Natural killer cell (primary cell): ENCODE measurements around the gene SLC12A7. TPM values are rescaled to one million over a fixed set of nuclear protein-coding genes. Genes with fewer than 3 reads are reported as not detected.
"Not testable (repeated sequence)": the region's sequence is repeated elsewhere in the genome, so short reads cannot be mapped to it uniquely, and the experiment has no call there.

Experiments used
- ATAC-seq, 3 donors: fragments of 150-1000 bp in 2 of 3; fragments of 200-7000 bp in 1 of 3; cut with Tn5 transposase; 1 replicate in 1 of 3; 2 replicates in 2 of 3; pipeline ENCODE4 v1.10.0; 2021; ENCODE audit warnings: mild to moderate bottlenecking in 2 of 3, moderate library complexity in 2 of 3
- DNase-seq, 2 donors: peaks; one replicate each; pipeline versions ENCODE4 v3.0.0 to v3.0.0-alpha.2; 2013 to 2021; ENCODE audit warnings: mixed read lengths in 1 of 2
- H3K27ac ChIP-seq: one replicate; pipeline ENCODE4 v1.5.1; 2013; ENCODE audit warnings: mild to moderate bottlenecking, low read length
- H3K27me3 ChIP-seq: one replicate; pipeline ENCODE4 v1.6.1; 2013; ENCODE audit warnings: low read length; ENCODE audit not compliant: control insufficient read depth, insufficient read depth
- H3K36me3 ChIP-seq: one replicate; pipeline ENCODE4 v1.6.1; 2013; ENCODE audit warnings: low read length; ENCODE audit not compliant: control insufficient read depth, insufficient read depth
- H3K4me1 ChIP-seq: one replicate; pipeline ENCODE4 v1.6.1; 2013; ENCODE audit warnings: low read length; ENCODE audit not compliant: control insufficient read depth, insufficient read depth
- H3K4me3 ChIP-seq: one replicate; pipeline ENCODE4 v1.5.1; 2013; ENCODE audit warnings: low read length
- H3K9me3 ChIP-seq: one replicate; pipeline ENCODE4 v1.6.1; 2013; ENCODE audit warnings: low read length; ENCODE audit not compliant: control insufficient read depth, insufficient read depth
- H3K27ac Mint-ChIP-seq, 2 donors: one replicate each; pipeline ENCODE4 v1.8.0; 2022; ENCODE audit warnings: mild to moderate bottlenecking in 2 of 2, mixed read lengths in 2 of 2, moderate library complexity in 1 of 2
- H3K27me3 Mint-ChIP-seq, 2 donors: one replicate each; pipeline ENCODE4 v1.8.0; 2022; ENCODE audit warnings: low read depth in 2 of 2, mixed read lengths in 2 of 2
- H3K36me3 Mint-ChIP-seq: one replicate; pipeline ENCODE4 v1.8.0; 2022; ENCODE audit warnings: mixed read lengths
- H3K4me1 Mint-ChIP-seq, 2 donors: one replicate each; pipeline ENCODE4 v1.8.0; 2022; ENCODE audit warnings: mixed read lengths in 2 of 2
- H3K4me3 Mint-ChIP-seq: one replicate; pipeline ENCODE4 v1.8.0; 2022; ENCODE audit warnings: mild to moderate bottlenecking, moderate library complexity, mixed read lengths
- H3K9me3 Mint-ChIP-seq, 2 donors: one replicate each; pipeline ENCODE4 v1.8.0; 2022; ENCODE audit warnings: mixed read lengths in 2 of 2
- WGBS: methylation state at CpG from one replicate; pipeline ENCODE4 v1.1.7; 2013; ENCODE audit warnings: missing lambda C conversion rate; ENCODE audit not compliant: insufficient coverage; 5-methylcytosine and 5-hydroxymethylcytosine counted together
- intact Hi-C: fragments of 100-400 bp; cut with micrococcal nuclease; formaldehyde crosslinking; loops from one replicate; pipeline ENCODE4 v1.14.2; 2022
- total RNA-seq, 4 donors: library from RNA; stranded (reverse); fragments of 120-200 nt in 1 of 4; gene quantifications; one replicate each; pipeline versions ENCODE4 v1.2.3 to v1.2.4, GENCODE V29; 2013 to 2022
- TF ChIP-seq, protein P1 (sequence below): fragments of 200-600 bp; IDR thresholded peaks from one replicate; pipeline ENCODE4 v1.8.0; 2022; ENCODE audit warnings: antibody characterized with exemption

The SLC12A7 gene
- total RNA-seq, 3 donors from 2014 or later (not counting 1 experiment from before 2014, with no cell fraction given), result 53.2 to 92.5 (median 81.3) TPM

- WGBS, result 95% methylated on average over 57 of the region's 57 CpGs
- no peak for ATAC-seq
Measured at GRCh38 chr5:1083823-1084605, 27.8 kb downstream of the SLC12A7 start.

GRCh38 chr5:1083026-1083425, 28.8 kb downstream of the SLC12A7 start:
- H3K27ac ChIP-seq, H3K27me3 Mint-ChIP-seq, H3K36me3 ChIP-seq, H3K36me3 Mint-ChIP-seq, H3K4me3 ChIP-seq, H3K4me3 Mint-ChIP-seq, intact Hi-C loops, H3K27me3 ChIP-seq, H3K4me1 ChIP-seq, H3K9me3 ChIP-seq, H3K9me3 Mint-ChIP-seq, H3K27ac Mint-ChIP-seq, DNase-seq, ATAC-seq: not testable (repeated sequence)
- H3K4me1 Mint-ChIP-seq, result peaks cover 0 to 13% of the 10 kb centered on the region in 2 donors
- 88% methylated on average over 15 of the region's 15 CpGs for WGBS

More at GRCh38 chr5:1083823-1084605, 27.8 kb downstream of the SLC12A7 start:
- DNase-seq, result no peak
- Mint-ChIP-seq H3K27ac (no peak overlapping the region), H3K9me3 (no peaks in the 10 kb centered on the region), H3K27me3 (no peaks in the 10 kb centered on the region), H3K4me1 (peaks cover 0 to 14% of the 10 kb centered on the region in 2 donors), H3K4me3 (no peak overlapping the region), H3K36me3 (no peaks in the 10 kb centered on the region)
- Histone ChIP-seq H3K27ac (no peak overlapping the region), H3K27me3 (no peaks in the 10 kb centered on the region), H3K4me1 (no peaks in the 10 kb centered on the region), H3K36me3 (peaks cover 2% of the 10 kb centered on the region), H3K9me3 (no peaks in the 10 kb centered on the region), H3K4me3 (no peak overlapping the region)
- TF ChIP-seq, protein P1, sequence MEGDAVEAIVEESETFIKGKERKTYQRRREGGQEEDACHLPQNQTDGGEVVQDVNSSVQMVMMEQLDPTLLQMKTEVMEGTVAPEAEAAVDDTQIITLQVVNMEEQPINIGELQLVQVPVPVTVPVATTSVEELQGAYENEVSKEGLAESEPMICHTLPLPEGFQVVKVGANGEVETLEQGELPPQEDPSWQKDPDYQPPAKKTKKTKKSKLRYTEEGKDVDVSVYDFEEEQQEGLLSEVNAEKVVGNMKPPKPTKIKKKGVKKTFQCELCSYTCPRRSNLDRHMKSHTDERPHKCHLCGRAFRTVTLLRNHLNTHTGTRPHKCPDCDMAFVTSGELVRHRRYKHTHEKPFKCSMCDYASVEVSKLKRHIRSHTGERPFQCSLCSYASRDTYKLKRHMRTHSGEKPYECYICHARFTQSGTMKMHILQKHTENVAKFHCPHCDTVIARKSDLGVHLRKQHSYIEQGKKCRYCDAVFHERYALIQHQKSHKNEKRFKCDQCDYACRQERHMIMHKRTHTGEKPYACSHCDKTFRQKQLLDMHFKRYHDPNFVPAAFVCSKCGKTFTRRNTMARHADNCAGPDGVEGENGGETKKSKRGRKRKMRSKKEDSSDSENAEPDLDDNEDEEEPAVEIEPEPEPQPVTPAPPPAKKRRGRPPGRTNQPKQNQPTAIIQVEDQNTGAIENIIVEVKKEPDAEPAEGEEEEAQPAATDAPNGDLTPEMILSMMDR, result no peak
- intact Hi-C loops, result no loop called here

DNA sequence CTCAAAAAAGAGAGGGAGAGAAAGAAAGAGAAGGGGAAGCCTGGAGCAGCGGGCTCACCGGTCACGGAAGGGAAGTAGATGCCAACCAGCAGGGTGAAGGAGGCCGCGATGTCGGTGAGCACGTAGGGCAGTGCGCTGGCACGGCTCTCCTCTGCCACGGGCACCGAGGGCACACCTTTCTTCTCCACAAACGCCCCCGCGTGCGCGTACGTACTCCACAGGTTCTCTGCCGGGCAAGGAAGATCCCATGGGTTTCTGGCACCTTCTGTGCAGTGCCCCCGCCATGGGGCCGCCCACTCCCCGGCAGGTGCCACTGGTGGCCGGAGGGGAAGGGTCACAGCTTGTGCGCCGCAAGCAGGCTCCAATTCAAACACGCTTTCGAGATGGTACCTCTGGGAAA, 30.3 kb downstream of the SLC12A7 start:
- no peaks in the 10 kb centered on the region for H3K36me3 ChIP-seq
- H3K9me3 Mint-ChIP-seq, result no peaks in the 10 kb centered on the region
- no peak overlapping the region for H3K27ac ChIP-seq
- H3K9me3 ChIP-seq, result no peaks in the 10 kb centered on the region
- H3K36me3 Mint-ChIP-seq, result no peaks in the 10 kb centered on the region
- no peaks in the 10 kb centered on the region for H3K27me3 ChIP-seq
- DNase-seq (no peak), ATAC-seq (no peak)
- no peaks in the 10 kb centered on the region for H3K27me3 Mint-ChIP-seq
- peaks cover 0 to 13% of the 10 kb centered on the region in 2 donors for H3K4me1 Mint-ChIP-seq
- no peaks in the 10 kb centered on the region for H3K4me1 ChIP-seq
- no peak overlapping the region for H3K4me3 ChIP-seq
- TF ChIP-seq, protein P1, result no peak
- intact Hi-C loops, result no loop called here
- WGBS, result 94% methylated on average over 26 of the region's 26 CpGs
- H3K27ac Mint-ChIP-seq, result peak overlapping the region in 1 of 2 donors; percentile 52
- no peak overlapping the region for H3K4me3 Mint-ChIP-seq

GRCh38 chr5:1080432-1080831, 31.4 kb downstream of the SLC12A7 start:
- WGBS, result 93% methylated on average over 18 of the region's 18 CpGs
- DNase-seq (no peak), ATAC-seq (no peak)
- H3K4me3 Mint-ChIP-seq, result no peak overlapping the region
- intact Hi-C loops, result no loop called here
- no peaks in the 10 kb centered on the region for H3K4me1 ChIP-seq
- H3K9me3 Mint-ChIP-seq, result no peaks in the 10 kb centered on the region
- no peak overlapping the region for H3K27ac ChIP-seq
- H3K4me3 ChIP-seq, result no peak overlapping the region
- H3K27me3 Mint-ChIP-seq, result no peaks in the 10 kb centered on the region
- peak overlapping the region in 1 of 2 donors; percentile 52 for H3K27ac Mint-ChIP-seq
- no peaks in the 10 kb centered on the region for H3K27me3 ChIP-seq
- no peaks in the 10 kb centered on the region for H3K36me3 Mint-ChIP-seq
- no peaks in the 10 kb centered on the region for H3K9me3 ChIP-seq
- H3K4me1 Mint-ChIP-seq, result peaks cover 0 to 13% of the 10 kb centered on the region in 2 donors
- TF ChIP-seq, protein P1, result no peak
- no peaks in the 10 kb centered on the region for H3K36me3 ChIP-seq
